ENCODE data around the gene NKAIN4.

- TF ChIP-seq EZH2 (IDR thresholded peaks at IDR 0.05; ENCODE audit: low read length) = no peak
- TF ChIP-seq, protein P1, sequence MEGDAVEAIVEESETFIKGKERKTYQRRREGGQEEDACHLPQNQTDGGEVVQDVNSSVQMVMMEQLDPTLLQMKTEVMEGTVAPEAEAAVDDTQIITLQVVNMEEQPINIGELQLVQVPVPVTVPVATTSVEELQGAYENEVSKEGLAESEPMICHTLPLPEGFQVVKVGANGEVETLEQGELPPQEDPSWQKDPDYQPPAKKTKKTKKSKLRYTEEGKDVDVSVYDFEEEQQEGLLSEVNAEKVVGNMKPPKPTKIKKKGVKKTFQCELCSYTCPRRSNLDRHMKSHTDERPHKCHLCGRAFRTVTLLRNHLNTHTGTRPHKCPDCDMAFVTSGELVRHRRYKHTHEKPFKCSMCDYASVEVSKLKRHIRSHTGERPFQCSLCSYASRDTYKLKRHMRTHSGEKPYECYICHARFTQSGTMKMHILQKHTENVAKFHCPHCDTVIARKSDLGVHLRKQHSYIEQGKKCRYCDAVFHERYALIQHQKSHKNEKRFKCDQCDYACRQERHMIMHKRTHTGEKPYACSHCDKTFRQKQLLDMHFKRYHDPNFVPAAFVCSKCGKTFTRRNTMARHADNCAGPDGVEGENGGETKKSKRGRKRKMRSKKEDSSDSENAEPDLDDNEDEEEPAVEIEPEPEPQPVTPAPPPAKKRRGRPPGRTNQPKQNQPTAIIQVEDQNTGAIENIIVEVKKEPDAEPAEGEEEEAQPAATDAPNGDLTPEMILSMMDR (optimal IDR thresholded peaks at IDR 0.05 in 1 of 3, IDR thresholded peaks at IDR 0.05 in 1 of 3, conservative IDR thresholded peaks at IDR 0.05 in 1 of 3; ENCODE audit: extremely low read depth in 1 of 3, insufficient read depth in 2 of 3, low read length in 3 of 3) = no peak
Observed at GRCh38 chr20:63268256-63268655, 14.0 kb upstream of the NKAIN4 start.

All from keratinocyte (primary cell).